ENCODE measurements around the gene MAPK10. TPM values are rescaled to one million over a fixed set of nuclear protein-coding genes. Genes with fewer than 3 reads are reported as not detected.

Gene MAPK10
- total and polyA plus RNA-seq, 9 of the 15 experiments (the other 6 are each of a cell fraction or from before 2014, with no cell fraction given) = 0.10 to 0.53 (median 0.18) TPM; not detected in 4

GRCh38 chr4:86326400-86326799 is 33.5 kb downstream of the MAPK10 start:
- Histone ChIP-seq H3K4me2 (ENCODE audit: insufficient read depth, low read length) (no peak overlapping the region), H3K27me3 (ENCODE audit: control insufficient read depth in 2 of 2, insufficient read depth in 2 of 2, low read length in 2 of 2) (no peaks in the 10 kb centered on the region), H3K9ac (ENCODE audit: insufficient read depth in 1 of 2, low read depth in 2 of 2, low read length in 2 of 2) (no peak overlapping the region), H3K9me1 (ENCODE audit: control insufficient read depth, insufficient read depth, low read length) (no peaks in the 10 kb centered on the region), H3K79me2 (ENCODE audit: control insufficient read depth, insufficient read depth, low read length) (no peaks in the 10 kb centered on the region), H4K20me1 (replicated peaks; ENCODE audit: control insufficient read depth, insufficient read depth, low read length) (no peaks in the 10 kb centered on the region), H3K9me3 (replicated peaks; ENCODE audit: control insufficient read depth, insufficient read depth, low read depth, low read length) (no peaks in the 10 kb centered on the region), H3K36me3 (ENCODE audit: control insufficient read depth, insufficient read depth, low read length) (no peaks in the 10 kb centered on the region), H3K4me1 (replicated peaks in 1 of 2; ENCODE audit: control insufficient read depth in 2 of 2, insufficient read depth in 2 of 2, low read length in 2 of 2) (no peaks in the 10 kb centered on the region), H2AFZ (ENCODE audit: low read depth, low read length) (no peak overlapping the region), H3K27ac (ENCODE audit: extremely low read depth, low read depth, low read length) (no peak overlapping the region), H3K4me3 (no peak overlapping the region)
- in situ Hi-C loops (cut with MboI) (no loop called here), intact Hi-C loops (cut with micrococcal nuclease) (no loop called here)
- no peak for ATAC-seq
- CTCF ChIA-PET (ENCODE audit: low intra/inter-chr PET ratio) = no interaction called here
- POLR2A ChIA-PET = no interaction called here
- no peak for FAIRE-seq
- BruUV-seq (replicated peaks) = no TSS peak
- no peak for DNase-seq (ENCODE audit: extremely low read depth in 1 of 4, low spot score in 3 of 4)
- TF ChIP-seq CSDE1 (IDR thresholded peaks at IDR 0.05) (no peak), JUN (IDR thresholded peaks at IDR 0.05; ENCODE audit: borderline replicate concordance, low read depth, low read length) (no peak), JUN (CRISPR knock-in tag; IDR thresholded peaks at IDR 0.05; ENCODE audit: borderline replicate concordance) (no peak), PRDM10 (IDR thresholded peaks at IDR 0.05; ENCODE audit: partially characterized antibody) (no peak), THAP7 (CRISPR knock-in tag; IDR thresholded peaks at IDR 0.05) (no peak), PML (IDR thresholded peaks at IDR 0.05; ENCODE audit: low read length) (no peak), THRB (CRISPR knock-in tag; conservative IDR thresholded peaks at IDR 0.05) (no peak), ZNF79 (CRISPR knock-in tag; IDR thresholded peaks at IDR 0.05; ENCODE audit: low read depth) (no peak), PRPF4 (IDR thresholded peaks at IDR 0.05; ENCODE audit: insufficient read depth, low read depth, low read length, poor library complexity, severe bottlenecking) (no peak), SMARCC2 (IDR thresholded peaks at IDR 0.05; ENCODE audit: low read depth) (no peak), FOXK1 (CRISPR knock-in tag; IDR thresholded peaks at IDR 0.05; ENCODE audit: borderline replicate concordance) (no peak)
